HFF-Myc (cell line): ENCODE results near the gene VEGFA.

Experiments used
- DNase-seq: peaks from one replicate; pipeline ENCODE4 v3.0.0-alpha.2; 2011; ENCODE audit warnings: low read depth; ENCODE audit errors: extremely low read depth
- H3K4me3 ChIP-seq: replicated peaks from 2 replicates; pipeline ENCODE4 v1.5.1; 2011; ENCODE audit warnings: low read depth, mild to moderate bottlenecking, control low read depth, low read length
- TF ChIP-seq, protein P1 (sequence below): IDR thresholded peaks from 2 replicates; pipeline ENCODE4 v1.5.1; 2012; ENCODE audit warnings: mild to moderate bottlenecking, low read depth, low read length, control low read depth; ENCODE audit errors: missing control alignments

Gene VEGFA

GRCh38 chr6:43734294-43734665, 35.7 kb upstream of the VEGFA start:
- TF ChIP-seq, protein P1, sequence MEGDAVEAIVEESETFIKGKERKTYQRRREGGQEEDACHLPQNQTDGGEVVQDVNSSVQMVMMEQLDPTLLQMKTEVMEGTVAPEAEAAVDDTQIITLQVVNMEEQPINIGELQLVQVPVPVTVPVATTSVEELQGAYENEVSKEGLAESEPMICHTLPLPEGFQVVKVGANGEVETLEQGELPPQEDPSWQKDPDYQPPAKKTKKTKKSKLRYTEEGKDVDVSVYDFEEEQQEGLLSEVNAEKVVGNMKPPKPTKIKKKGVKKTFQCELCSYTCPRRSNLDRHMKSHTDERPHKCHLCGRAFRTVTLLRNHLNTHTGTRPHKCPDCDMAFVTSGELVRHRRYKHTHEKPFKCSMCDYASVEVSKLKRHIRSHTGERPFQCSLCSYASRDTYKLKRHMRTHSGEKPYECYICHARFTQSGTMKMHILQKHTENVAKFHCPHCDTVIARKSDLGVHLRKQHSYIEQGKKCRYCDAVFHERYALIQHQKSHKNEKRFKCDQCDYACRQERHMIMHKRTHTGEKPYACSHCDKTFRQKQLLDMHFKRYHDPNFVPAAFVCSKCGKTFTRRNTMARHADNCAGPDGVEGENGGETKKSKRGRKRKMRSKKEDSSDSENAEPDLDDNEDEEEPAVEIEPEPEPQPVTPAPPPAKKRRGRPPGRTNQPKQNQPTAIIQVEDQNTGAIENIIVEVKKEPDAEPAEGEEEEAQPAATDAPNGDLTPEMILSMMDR: no peak
- H3K4me3 ChIP-seq: no peak overlapping the region
- no peak for DNase-seq

DNA sequence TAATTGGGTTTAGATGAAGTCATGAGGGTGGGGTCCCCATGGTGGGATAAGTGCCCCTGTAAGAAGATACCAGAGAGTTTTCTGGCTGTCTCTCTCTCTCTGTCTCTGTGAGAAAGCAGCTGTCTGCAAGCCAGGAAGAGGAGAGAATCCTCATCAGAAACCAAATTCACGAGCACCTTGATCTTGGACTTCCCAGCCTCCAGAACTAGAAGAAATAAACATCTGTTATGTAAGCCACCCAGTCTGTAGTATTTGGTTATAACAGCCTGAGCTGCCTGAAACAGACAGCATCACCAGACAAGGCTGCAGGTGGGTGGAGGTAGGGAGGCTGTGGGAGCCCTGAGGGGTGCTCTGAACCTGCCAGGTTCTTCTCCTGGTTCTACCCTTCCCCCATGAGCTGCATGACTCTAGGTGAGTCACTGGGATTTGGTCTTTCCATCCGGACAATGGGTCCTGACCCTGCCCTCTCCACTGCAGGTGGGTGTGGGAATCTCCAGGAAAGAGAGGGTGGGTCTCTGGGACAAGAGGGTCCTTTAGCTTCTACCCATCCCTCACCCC, 34.3 kb upstream of the VEGFA start:
- TF ChIP-seq, protein P1: no peak
- DNase-seq: no peak
- H3K4me3 ChIP-seq: no peak overlapping the region

GRCh38 chr6:43736211-43736786, 33.7 kb upstream of the VEGFA start:
- DNase-seq: no peak
- no peak overlapping the region for H3K4me3 ChIP-seq
- TF ChIP-seq, protein P1: no peak

DNA sequence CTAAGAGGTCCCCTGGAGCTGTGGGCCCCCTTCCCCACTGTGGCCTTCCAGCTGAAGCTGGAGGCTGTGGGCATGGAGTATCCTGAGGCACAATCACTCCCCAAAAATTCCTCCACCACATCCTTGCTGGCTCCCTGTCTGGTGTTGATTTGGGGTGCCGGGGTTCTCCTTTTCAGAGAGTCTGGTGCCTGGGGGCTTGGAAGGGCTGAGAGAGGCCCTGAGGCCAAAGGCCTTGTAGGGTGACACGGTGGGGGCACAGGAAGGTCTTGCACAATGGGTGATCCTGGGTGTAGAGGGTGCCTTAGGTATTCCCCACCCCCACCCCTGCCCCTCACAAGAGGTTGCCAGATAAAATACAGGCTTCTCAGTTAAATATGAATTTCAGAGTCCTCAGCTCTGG, 33.2 kb upstream of the VEGFA start:
- TF ChIP-seq, protein P1: no peak
- no peak overlapping the region for H3K4me3 ChIP-seq
- no peak for DNase-seq

GRCh38 chr6:43737272-43738081, 32.5 kb upstream of the VEGFA start:
- no peak for DNase-seq
- no peak overlapping the region for H3K4me3 ChIP-seq
- TF ChIP-seq, protein P1: no peak

DNA sequence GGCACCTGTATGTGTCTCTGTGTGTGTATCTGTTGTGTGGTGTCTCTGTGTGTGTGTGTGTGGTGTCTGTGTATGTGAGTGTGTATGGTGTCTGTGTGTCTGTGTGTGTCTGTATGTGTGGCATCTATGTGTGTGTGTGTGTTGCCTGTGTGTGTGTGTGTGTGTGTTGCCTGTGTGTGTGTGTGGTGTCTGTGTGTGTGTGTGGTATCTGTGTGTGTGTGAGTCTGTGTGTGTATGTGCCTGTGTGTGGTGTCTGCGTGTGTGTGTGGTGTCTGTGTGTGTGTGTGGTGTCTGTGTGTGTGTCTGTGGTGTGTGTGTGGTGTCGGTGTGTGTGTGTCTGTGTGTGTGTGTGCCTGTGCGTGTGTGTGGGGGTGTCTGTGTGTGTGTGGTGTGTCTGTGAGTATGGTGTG, 31.7 kb upstream of the VEGFA start:
- TF ChIP-seq, protein P1: no peak

More for the DNA sequence above, 31.7 kb upstream of the VEGFA start:
- no peak overlapping the region for H3K4me3 ChIP-seq
- DNase-seq: no peak
